Activated CD8-positive, alpha-beta memory T cell treated with anti-CD3 and anti-CD28 coated beads, Interleukin-2, amount 50 U/mL, for 1 hour (primary cell): ENCODE results near the gene TLR9.

Experiments used
- DNase-seq: peaks from one replicate; pipeline ENCODE4 v3.0.0-alpha.2; 2020; ENCODE audit errors: extremely low read depth

Gene TLR9

GRCh38 chr3:52216585-52217408, 8.6 kb downstream of the TLR9 start:
- no peak for DNase-seq

GRCh38 chr3:52215351-52215750, 10.1 kb downstream of the TLR9 start:
- DNase-seq = no peak

GRCh38 chr3:52213901-52214300, 11.5 kb downstream of the TLR9 start:
- no peak for DNase-seq

GRCh38 chr3:52213005-52213404, 12.4 kb downstream of the TLR9 start:
- no peak for DNase-seq

GRCh38 chr3:52211268-52211891, 14.1 kb downstream of the TLR9 start:
- DNase-seq = no peak

GRCh38 chr3:52210550-52211046, 14.8 kb downstream of the TLR9 start:
- DNase-seq = no peak

- DNase-seq = no peak
Observed at GRCh38 chr3:52210037-52210436, 15.4 kb downstream of the TLR9 start.

- no peak for DNase-seq
Observed at GRCh38 chr3:52208556-52208955, 16.9 kb downstream of the TLR9 start.

GRCh38 chr3:52205727-52206372, 19.6 kb downstream of the TLR9 start:
- DNase-seq = no peak

- no peak for DNase-seq
Observed at GRCh38 chr3:52204337-52205073, 20.9 kb downstream of the TLR9 start.

GRCh38 chr3:52203701-52204100, 21.7 kb downstream of the TLR9 start:
- DNase-seq = no peak

- no peak for DNase-seq
Observed at GRCh38 chr3:52202384-52203077, 22.9 kb downstream of the TLR9 start.

- DNase-seq = no peak
Observed at GRCh38 chr3:52200981-52201679, 24.3 kb downstream of the TLR9 start.

- DNase-seq = no peak
Observed at GRCh38 chr3:52198643-52199608, 26.5 kb downstream of the TLR9 start.

GRCh38 chr3:52197842-52198625, 27.4 kb downstream of the TLR9 start, which contains the start of gene ALAS1:
TSS of gene ALAS1 (plus strand) at chr3:52198160. CDS start at chr3:52199242, 1,082 bp downstream.
- peak; percentile 73 for DNase-seq

GRCh38 chr3:52197499-52197841, 28.0 kb downstream of the TLR9 start:
- DNase-seq = no peak

GRCh38 chr3:52196977-52197376, 28.5 kb downstream of the TLR9 start:
- no peak for DNase-seq

- DNase-seq = no peak
Observed at GRCh38 chr3:52195823-52196331, 29.6 kb downstream of the TLR9 start.

GRCh38 chr3:52195291-52195597, 30.2 kb downstream of the TLR9 start:
- no peak for DNase-seq
